ENCODE results near the gene ALG9.

DNA sequence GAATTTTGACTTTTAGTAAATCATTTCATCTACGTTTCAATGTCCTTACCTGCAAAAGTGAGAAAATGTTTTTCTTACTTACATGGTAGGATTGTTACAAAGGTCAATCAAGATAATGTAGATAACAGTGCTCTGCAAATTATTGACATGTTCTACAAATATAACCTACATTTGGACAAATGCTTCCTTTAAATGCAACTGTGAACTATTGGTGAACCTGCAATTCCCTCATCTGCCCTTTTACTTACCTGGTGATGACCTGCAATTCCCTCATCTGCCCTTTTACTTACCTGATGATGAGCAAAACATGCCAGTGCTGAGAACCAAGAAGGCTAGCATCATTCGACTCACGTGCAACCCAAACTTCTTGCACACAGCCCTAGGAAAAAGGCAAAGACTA, 11.1 kb downstream of the ALG9 start:
- no peak for TF ChIP-seq POLR2AphosphoS5 (IDR thresholded peaks at IDR 0.05)
- TF ChIP-seq, protein P1, sequence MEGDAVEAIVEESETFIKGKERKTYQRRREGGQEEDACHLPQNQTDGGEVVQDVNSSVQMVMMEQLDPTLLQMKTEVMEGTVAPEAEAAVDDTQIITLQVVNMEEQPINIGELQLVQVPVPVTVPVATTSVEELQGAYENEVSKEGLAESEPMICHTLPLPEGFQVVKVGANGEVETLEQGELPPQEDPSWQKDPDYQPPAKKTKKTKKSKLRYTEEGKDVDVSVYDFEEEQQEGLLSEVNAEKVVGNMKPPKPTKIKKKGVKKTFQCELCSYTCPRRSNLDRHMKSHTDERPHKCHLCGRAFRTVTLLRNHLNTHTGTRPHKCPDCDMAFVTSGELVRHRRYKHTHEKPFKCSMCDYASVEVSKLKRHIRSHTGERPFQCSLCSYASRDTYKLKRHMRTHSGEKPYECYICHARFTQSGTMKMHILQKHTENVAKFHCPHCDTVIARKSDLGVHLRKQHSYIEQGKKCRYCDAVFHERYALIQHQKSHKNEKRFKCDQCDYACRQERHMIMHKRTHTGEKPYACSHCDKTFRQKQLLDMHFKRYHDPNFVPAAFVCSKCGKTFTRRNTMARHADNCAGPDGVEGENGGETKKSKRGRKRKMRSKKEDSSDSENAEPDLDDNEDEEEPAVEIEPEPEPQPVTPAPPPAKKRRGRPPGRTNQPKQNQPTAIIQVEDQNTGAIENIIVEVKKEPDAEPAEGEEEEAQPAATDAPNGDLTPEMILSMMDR (IDR thresholded peaks at IDR 0.05): no peak
